ENCODE results near the gene P3H4.
"Not testable (repeated sequence)": the region's sequence is repeated elsewhere in the genome, so short reads cannot be mapped to it uniquely, and the experiment has no call there.

The P3H4 gene, protein sequence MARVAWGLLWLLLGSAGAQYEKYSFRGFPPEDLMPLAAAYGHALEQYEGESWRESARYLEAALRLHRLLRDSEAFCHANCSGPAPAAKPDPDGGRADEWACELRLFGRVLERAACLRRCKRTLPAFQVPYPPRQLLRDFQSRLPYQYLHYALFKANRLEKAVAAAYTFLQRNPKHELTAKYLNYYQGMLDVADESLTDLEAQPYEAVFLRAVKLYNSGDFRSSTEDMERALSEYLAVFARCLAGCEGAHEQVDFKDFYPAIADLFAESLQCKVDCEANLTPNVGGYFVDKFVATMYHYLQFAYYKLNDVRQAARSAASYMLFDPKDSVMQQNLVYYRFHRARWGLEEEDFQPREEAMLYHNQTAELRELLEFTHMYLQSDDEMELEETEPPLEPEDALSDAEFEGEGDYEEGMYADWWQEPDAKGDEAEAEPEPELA

GRCh38 chr17:41811549-41812380 lies at the start of gene P3H4:
Gene P3H4 (minus strand): TSS chr17:41811949. CDS start chr17:41811915, 34 bp downstream.
- TF ChIP-seq, protein P1, sequence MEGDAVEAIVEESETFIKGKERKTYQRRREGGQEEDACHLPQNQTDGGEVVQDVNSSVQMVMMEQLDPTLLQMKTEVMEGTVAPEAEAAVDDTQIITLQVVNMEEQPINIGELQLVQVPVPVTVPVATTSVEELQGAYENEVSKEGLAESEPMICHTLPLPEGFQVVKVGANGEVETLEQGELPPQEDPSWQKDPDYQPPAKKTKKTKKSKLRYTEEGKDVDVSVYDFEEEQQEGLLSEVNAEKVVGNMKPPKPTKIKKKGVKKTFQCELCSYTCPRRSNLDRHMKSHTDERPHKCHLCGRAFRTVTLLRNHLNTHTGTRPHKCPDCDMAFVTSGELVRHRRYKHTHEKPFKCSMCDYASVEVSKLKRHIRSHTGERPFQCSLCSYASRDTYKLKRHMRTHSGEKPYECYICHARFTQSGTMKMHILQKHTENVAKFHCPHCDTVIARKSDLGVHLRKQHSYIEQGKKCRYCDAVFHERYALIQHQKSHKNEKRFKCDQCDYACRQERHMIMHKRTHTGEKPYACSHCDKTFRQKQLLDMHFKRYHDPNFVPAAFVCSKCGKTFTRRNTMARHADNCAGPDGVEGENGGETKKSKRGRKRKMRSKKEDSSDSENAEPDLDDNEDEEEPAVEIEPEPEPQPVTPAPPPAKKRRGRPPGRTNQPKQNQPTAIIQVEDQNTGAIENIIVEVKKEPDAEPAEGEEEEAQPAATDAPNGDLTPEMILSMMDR (IDR thresholded peaks at IDR 0.05; ENCODE audit: control insufficient read depth, extremely low read depth, insufficient read depth), result peak; percentile 78
- peak; percentile 57 for DNase-seq (ENCODE audit: low read depth)
- H3K4me3 ChIP-seq (ENCODE audit: low read depth, low read length), result peak within 1 kb of the TSS; percentile 68

DNA sequence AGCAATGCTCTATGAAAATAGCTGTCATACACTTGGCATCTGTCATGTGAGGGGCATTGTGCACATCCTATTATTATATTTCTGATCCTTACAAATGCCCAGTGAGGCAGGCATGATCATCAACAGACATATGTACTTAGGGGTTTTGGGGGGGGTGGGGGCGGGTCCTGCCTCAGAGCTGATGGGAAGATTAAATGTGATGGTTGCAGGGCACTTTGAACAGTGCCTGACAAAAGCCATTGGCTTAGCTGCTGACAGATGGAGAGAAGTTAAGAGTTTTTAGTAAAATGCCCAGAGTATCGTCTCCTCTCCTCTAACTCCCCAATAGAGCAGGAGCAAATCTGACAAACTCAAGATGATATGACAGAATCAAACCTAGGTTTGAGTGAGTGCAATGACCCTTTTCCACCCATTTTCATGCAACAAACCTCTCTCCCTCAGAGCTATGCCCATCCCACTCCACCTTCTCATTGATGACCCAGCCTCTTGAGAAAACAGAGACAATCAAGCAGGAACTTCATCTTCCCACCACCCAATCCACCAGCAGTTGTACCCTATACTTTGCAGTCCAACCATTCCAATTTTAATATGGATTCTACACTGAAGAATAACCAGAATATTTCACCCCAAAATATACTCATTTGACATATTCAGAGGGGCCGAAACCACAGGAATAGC lies 48.6 kb upstream of the P3H4 start:
- DNase-seq (ENCODE audit: low read depth), result no peak
- H3K4me3 ChIP-seq (ENCODE audit: low read depth, low read length), result no peak overlapping the region
- TF ChIP-seq, protein P1 (IDR thresholded peaks at IDR 0.05; ENCODE audit: control insufficient read depth, extremely low read depth, insufficient read depth), result no peak

- not testable (repeated sequence) for H3K4me3 ChIP-seq (ENCODE audit: low read depth, low read length); DNase-seq (ENCODE audit: low read depth)
These were observed 39.6 kb upstream of the P3H4 start for GRCh38 chr17:41851382-41851781.

GRCh38 chr17:41849251-41849990 lies 37.7 kb upstream of the P3H4 start:
- TF ChIP-seq, protein P1 (IDR thresholded peaks at IDR 0.05; ENCODE audit: control insufficient read depth, extremely low read depth, insufficient read depth), result no peak
- no peak overlapping the region for H3K4me3 ChIP-seq (ENCODE audit: low read depth, low read length)
- no peak for DNase-seq (ENCODE audit: low read depth)

GRCh38 chr17:41848788-41849187 lies 37.0 kb upstream of the P3H4 start:
- H3K4me3 ChIP-seq (ENCODE audit: low read depth, low read length), result no peak overlapping the region
- TF ChIP-seq, protein P1 (IDR thresholded peaks at IDR 0.05; ENCODE audit: control insufficient read depth, extremely low read depth, insufficient read depth), result no peak
- no peak for DNase-seq (ENCODE audit: low read depth)

DNA sequence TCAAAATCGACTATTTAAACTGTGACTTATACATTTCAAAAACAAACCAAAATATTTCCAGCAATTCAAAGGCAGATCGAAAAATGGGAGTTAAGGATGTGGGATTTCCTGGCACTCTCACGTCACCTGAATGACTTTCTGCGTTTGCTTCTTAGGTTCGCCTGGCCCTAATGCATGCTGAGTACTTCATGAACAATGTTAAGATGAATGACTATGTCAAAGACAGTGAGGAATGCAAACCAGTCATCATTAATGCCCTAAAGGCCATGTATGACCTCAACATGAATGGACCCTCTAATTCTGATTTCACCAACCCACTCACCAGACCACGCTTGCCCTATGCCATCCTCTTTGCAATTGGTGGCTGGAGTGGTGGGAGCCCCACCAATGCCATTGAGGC lies 33.2 kb upstream of the P3H4 start:
- no peak overlapping the region for H3K4me3 ChIP-seq (ENCODE audit: low read depth, low read length)
- DNase-seq (ENCODE audit: low read depth), result no peak
- TF ChIP-seq, protein P1 (IDR thresholded peaks at IDR 0.05; ENCODE audit: control insufficient read depth, extremely low read depth, insufficient read depth), result no peak

GRCh38 chr17:41840781-41841180 lies 29.0 kb upstream of the P3H4 start:
- H3K4me3 ChIP-seq (ENCODE audit: low read depth, low read length), result not testable (repeated sequence)

DNA sequence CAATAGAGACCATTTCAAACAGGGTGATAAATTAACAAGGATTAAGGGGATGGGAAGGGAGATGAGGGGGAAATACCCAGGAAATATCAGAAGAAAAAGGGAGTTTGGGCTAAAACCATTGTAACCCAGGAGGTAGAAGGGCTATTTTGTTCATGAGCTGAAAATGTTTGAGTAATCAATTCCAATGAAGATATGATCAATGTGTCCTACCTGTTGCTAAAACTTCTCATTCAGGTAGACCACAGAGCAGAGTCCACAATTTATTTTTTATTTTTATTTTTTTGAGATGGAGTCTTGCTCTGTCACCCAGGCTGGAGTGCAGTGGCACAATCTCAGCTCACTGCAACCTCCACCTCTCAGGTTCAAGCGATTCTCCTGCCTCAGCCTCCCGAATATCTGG lies 27.7 kb upstream of the P3H4 start:
- not testable (repeated sequence) for H3K4me3 ChIP-seq (ENCODE audit: low read depth, low read length); DNase-seq (ENCODE audit: low read depth)

More at GRCh38 chr17:41840781-41841180, 29.0 kb upstream of the P3H4 start:
- DNase-seq (ENCODE audit: low read depth), result not testable (repeated sequence)

Measured in LNCaP clone FGC (cell line).